ENCODE data around the gene RTF2.

DNA sequence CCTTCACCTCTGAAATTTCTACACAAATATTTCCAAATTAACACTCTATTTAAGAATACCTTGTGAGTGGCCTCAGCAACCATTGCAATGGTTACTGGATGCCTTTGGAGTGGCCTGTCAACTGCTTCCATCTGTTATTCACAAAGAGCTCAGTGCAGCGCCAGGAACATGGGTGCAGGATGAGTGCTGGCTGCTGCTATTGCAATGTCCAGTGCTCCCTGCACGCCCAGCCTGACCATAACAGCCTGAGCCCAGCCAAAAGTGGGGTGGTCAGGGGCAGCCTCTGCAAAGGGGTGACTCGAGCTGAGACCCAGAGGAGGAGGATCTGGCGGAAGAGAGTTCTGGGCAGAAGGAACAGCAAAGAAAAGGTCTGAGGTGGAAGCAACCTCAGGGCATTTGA lies 38.0 kb upstream of the RTF2 start:
- TF ChIP-seq CTCF (IDR thresholded peaks at IDR 0.05; ENCODE audit: poor library complexity, severe bottlenecking), result no peak
- TF ChIP-seq EZH2 (IDR thresholded peaks at IDR 0.05; ENCODE audit: borderline replicate concordance, insufficient read depth, low read length, poor library complexity, severe bottlenecking), result no peak
- TF ChIP-seq, protein P1, sequence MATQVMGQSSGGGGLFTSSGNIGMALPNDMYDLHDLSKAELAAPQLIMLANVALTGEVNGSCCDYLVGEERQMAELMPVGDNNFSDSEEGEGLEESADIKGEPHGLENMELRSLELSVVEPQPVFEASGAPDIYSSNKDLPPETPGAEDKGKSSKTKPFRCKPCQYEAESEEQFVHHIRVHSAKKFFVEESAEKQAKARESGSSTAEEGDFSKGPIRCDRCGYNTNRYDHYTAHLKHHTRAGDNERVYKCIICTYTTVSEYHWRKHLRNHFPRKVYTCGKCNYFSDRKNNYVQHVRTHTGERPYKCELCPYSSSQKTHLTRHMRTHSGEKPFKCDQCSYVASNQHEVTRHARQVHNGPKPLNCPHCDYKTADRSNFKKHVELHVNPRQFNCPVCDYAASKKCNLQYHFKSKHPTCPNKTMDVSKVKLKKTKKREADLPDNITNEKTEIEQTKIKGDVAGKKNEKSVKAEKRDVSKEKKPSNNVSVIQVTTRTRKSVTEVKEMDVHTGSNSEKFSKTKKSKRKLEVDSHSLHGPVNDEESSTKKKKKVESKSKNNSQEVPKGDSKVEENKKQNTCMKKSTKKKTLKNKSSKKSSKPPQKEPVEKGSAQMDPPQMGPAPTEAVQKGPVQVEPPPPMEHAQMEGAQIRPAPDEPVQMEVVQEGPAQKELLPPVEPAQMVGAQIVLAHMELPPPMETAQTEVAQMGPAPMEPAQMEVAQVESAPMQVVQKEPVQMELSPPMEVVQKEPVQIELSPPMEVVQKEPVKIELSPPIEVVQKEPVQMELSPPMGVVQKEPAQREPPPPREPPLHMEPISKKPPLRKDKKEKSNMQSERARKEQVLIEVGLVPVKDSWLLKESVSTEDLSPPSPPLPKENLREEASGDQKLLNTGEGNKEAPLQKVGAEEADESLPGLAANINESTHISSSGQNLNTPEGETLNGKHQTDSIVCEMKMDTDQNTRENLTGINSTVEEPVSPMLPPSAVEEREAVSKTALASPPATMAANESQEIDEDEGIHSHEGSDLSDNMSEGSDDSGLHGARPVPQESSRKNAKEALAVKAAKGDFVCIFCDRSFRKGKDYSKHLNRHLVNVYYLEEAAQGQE (IDR thresholded peaks at IDR 0.05; ENCODE audit: borderline replicate concordance), result no peak
